AG04449 (cell line): Measurements from ENCODE around the gene NOS1AP.

ENCODE experiments used
- CTCF ChIA-PET: fragments of 350-600 bp; formaldehyde crosslinking; extraction: SDS; loops from one replicate; lab custom pipeline; 2021; ENCODE audit warnings: antibody characterized with exemption; lab: Yijun Ruan, JAX
- POLR2A ChIA-PET: fragments of 400-600, 350-600 bp; formaldehyde crosslinking; extraction: SDS; loops from one replicate; lab custom pipeline; 2020; ENCODE audit warnings: antibody characterized with exemption, inconsistent platforms; lab: Yijun Ruan, JAX
- DNase-seq: peaks from one replicate; pipeline ENCODE4 v3.0.0-alpha.2; 2010; ENCODE audit warnings: low read depth, low spot score
- H3K4me3 ChIP-seq: 2 replicates; pipeline ENCODE4 v1.5.1; 2011; ENCODE audit warnings: low read depth, mild to moderate bottlenecking, control low read depth, low read length
- TF ChIP-seq, protein P1 (sequence below): IDR thresholded peaks from one replicate; pipeline ENCODE4 v1.5.1; 2011; ENCODE audit warnings: mild to moderate bottlenecking, moderate library complexity, low read length, control low read depth, inconsistent platforms; ENCODE audit not compliant: insufficient read depth; ENCODE audit errors: missing control alignments

Gene NOS1AP

GRCh38 chr1:162279136-162279498 lies 209.6 kb downstream of the NOS1AP start:
- CTCF ChIA-PET: interaction anchor here (1.0 to 2.8 kb wide), 3 partner anchors 223 to 242 kb away, joined by 3 to 17 read pairs (median 4); no protein-coding TSS in a partner anchor
- DNase-seq: no peak
- POLR2A ChIA-PET: no interaction called here
- TF ChIP-seq, protein P1, sequence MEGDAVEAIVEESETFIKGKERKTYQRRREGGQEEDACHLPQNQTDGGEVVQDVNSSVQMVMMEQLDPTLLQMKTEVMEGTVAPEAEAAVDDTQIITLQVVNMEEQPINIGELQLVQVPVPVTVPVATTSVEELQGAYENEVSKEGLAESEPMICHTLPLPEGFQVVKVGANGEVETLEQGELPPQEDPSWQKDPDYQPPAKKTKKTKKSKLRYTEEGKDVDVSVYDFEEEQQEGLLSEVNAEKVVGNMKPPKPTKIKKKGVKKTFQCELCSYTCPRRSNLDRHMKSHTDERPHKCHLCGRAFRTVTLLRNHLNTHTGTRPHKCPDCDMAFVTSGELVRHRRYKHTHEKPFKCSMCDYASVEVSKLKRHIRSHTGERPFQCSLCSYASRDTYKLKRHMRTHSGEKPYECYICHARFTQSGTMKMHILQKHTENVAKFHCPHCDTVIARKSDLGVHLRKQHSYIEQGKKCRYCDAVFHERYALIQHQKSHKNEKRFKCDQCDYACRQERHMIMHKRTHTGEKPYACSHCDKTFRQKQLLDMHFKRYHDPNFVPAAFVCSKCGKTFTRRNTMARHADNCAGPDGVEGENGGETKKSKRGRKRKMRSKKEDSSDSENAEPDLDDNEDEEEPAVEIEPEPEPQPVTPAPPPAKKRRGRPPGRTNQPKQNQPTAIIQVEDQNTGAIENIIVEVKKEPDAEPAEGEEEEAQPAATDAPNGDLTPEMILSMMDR: no peak
- H3K4me3 ChIP-seq: no peak overlapping the region

- no peak overlapping the region for H3K4me3 ChIP-seq
- CTCF ChIA-PET: interaction anchor here (2.8 kb wide), 1 partner anchor 225 kb away, joined by 17 read pairs; no protein-coding TSS in a partner anchor
- TF ChIP-seq, protein P1: no peak
- no peak for DNase-seq
- POLR2A ChIA-PET: no interaction called here
These were observed 211.9 kb downstream of the NOS1AP start for GRCh38 chr1:162281426-162281825.

DNA sequence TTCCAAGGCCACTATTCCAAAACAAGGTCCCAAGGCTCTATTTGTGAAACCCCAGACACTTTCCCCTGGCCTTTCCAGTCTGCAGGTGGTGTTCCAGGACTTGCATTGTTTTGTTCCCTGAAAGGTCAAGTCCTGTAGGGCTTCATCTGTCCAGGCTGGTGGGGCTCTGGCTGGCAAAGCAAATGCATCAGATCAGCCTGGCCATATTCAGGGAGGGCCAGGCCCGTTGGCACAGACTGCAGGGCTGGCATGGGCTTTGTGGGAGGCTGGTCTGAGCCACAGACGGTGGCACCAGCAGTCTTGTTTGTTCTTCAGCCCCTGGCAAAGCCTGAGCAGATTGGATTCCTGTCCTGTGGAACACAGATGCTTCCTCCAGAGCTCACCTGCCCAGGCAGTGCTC lies 214.2 kb downstream of the NOS1AP start:
- CTCF ChIA-PET: interaction anchor here (0.6 to 1.0 kb wide), 2 partner anchors 77 to 227 kb away, joined by 3 to 4 read pairs; no protein-coding TSS in a partner anchor
- TF ChIP-seq, protein P1: no peak
- no peak for DNase-seq
- POLR2A ChIA-PET: no interaction called here
- no peak overlapping the region for H3K4me3 ChIP-seq

DNA sequence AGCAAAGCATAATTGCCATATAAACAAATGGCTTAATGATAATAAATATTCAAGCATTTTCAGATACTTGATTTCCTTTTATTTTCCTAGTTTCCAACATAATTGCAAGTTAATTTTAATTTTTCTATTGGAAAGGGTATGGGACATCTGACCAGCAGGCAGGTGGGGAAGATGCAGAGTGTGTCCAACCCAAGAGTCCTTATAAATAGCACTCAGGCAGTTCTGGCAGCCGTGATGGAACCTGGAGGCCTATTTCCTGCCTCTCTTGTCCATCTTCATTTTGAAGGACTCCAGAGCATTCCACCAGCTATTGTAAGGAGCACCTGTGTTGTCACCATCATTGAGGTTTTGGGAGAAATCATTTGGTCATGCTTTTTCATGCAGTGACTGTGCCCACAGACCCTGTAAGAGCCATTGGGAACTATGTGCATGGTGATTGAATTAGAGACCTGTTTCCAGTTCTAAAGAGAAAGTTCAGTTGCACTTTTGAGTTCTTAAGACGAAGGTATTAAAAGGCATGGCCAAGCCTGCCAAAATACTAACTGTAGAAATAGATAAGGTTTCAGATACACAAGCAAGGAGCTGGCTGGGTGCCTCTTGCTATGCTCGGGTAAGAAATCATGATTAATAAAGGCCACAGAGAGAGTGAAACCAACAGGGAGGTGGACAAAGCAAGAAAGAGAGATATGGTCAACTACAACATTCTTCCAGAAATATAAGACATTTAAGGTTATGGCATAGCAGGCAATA lies 214.9 kb downstream of the NOS1AP start:
- no peak for DNase-seq
- TF ChIP-seq, protein P1: no peak
- CTCF ChIA-PET: no interaction called here
- POLR2A ChIA-PET: no interaction called here
- H3K4me3 ChIP-seq: no peak overlapping the region

- POLR2A ChIA-PET: no interaction called here
- no peak overlapping the region for H3K4me3 ChIP-seq
- TF ChIP-seq, protein P1: no peak
- CTCF ChIA-PET: no interaction called here
- DNase-seq: no peak
These were observed 215.7 kb downstream of the NOS1AP start for GRCh38 chr1:162285149-162285561.

GRCh38 chr1:162291000-162291399 lies 221.5 kb downstream of the NOS1AP start:
- ChIA-PET CTCF (interaction anchor here (1.2 kb wide), 2 partner anchors 14 to 235 kb away, joined by 3 to 4 read pairs; no protein-coding TSS in a partner anchor), POLR2A (no interaction called here)

More at GRCh38 chr1:162291000-162291399, 221.5 kb downstream of the NOS1AP start:
- no peak for DNase-seq
- no peak overlapping the region for H3K4me3 ChIP-seq
- TF ChIP-seq, protein P1: no peak
